ENCODE results near the gene CPNE2.
A peak's percentile ranks its signal among the peaks of the same experiment; 100 is the strongest.
"Not testable (repeated sequence)": the region's sequence is repeated elsewhere in the genome, so short reads cannot be mapped to it uniquely, and the experiment has no call there.

The CPNE2 gene

GRCh38 chr16:57178793-57179212 is 86.4 kb downstream of the CPNE2 start:
- DNase-seq, result no peak

GRCh38 chr16:57179215-57179828 is 86.9 kb downstream of the CPNE2 start:
- DNase-seq, result no peak

- DNase-seq, result no peak
Observed at GRCh38 chr16:57184113-57184512, 91.7 kb downstream of the CPNE2 start.

- no peak for DNase-seq
Observed at GRCh38 chr16:57184887-57185445, 92.6 kb downstream of the CPNE2 start.

- DNase-seq, result peak in 1 of 2 donors; percentile 14
Observed at GRCh38 chr16:57185446-57185944, 93.1 kb downstream of the CPNE2 start.

GRCh38 chr16:57185945-57186871 is 93.8 kb downstream of the CPNE2 start, which contains the start of the genes PSME3IP1 and RSPRY1:
PSME3IP1 (minus strand) TSS chr16:57186039; CDS start chr16:57173854, 12,185 bp downstream.
RSPRY1 (plus strand) TSS chr16:57186329; CDS start chr16:57204659, 18,330 bp downstream.
- DNase-seq, result peak; percentile 96 to 98

- no peak for DNase-seq
Observed at GRCh38 chr16:57186872-57187854, 94.8 kb downstream of the CPNE2 start.

GRCh38 chr16:57187902-57188710 is 95.7 kb downstream of the CPNE2 start:
- not testable (repeated sequence) for DNase-seq

- DNase-seq, result no peak
Observed at GRCh38 chr16:57188711-57189002, 96.3 kb downstream of the CPNE2 start.

GRCh38 chr16:57189527-57189926 is 97.1 kb downstream of the CPNE2 start:
- DNase-seq, result not testable (repeated sequence)

- DNase-seq, result no peak
Observed at GRCh38 chr16:57190136-57190535, 97.8 kb downstream of the CPNE2 start.

GRCh38 chr16:57191056-57191571 is 98.7 kb downstream of the CPNE2 start:
- DNase-seq, result no peak

- DNase-seq, result no peak
Observed at GRCh38 chr16:57192146-57192545, 99.8 kb downstream of the CPNE2 start.

- no peak for DNase-seq
Observed at GRCh38 chr16:57192720-57193486, 100.5 kb downstream of the CPNE2 start.

GRCh38 chr16:57194512-57194911 is 102.1 kb downstream of the CPNE2 start:
- DNase-seq, result no peak

- DNase-seq, result no peak
Observed at GRCh38 chr16:57196286-57196685, 103.9 kb downstream of the CPNE2 start.

GRCh38 chr16:57196753-57197152 is 104.4 kb downstream of the CPNE2 start:
- no peak for DNase-seq
